K562 (cell line): Measurements from ENCODE around the gene POLR2A. TPM values are rescaled to one million over a fixed set of nuclear protein-coding genes. Genes with fewer than 3 reads are reported as not detected.
A peak's percentile ranks its signal among the peaks of the same experiment; 100 is the strongest.

ENCODE experiments used
- DNMT1 ChIP-seq: fragments of 450-650 bp; IDR thresholded peaks from 2 replicates; pipeline ENCODE4 v1.6.1; 2016; ENCODE audit warnings: antibody characterized with exemption, mild to moderate bottlenecking
- E2F4 ChIP-seq: sonication (generic); formaldehyde crosslinking; IDR thresholded peaks from 2 replicates; pipeline ENCODE4 v1.8.0; 2022; ENCODE audit warnings: mild to moderate bottlenecking, low read depth, missing genetic modification reagents
- GTF2A2 ChIP-seq: IDR thresholded peaks from 2 replicates; pipeline ENCODE4 v1.6.1; 2016; ENCODE audit warnings: mild to moderate bottlenecking, missing genetic modification characterization, missing compliant biosample characterization
- HDAC8 ChIP-seq: fragments of 450-650 bp; IDR thresholded peaks from 2 replicates; pipeline ENCODE4 v1.6.1; 2016; ENCODE audit warnings: mild to moderate bottlenecking, missing genetic modification characterization, moderate library complexity, missing compliant biosample characterization
- KLF16 ChIP-seq: IDR thresholded peaks from 2 replicates; pipeline ENCODE4 v1.6.1; 2016; ENCODE audit warnings: antibody characterized with exemption
- LCOR ChIP-seq: sonication (generic); formaldehyde crosslinking; IDR thresholded peaks from 2 replicates; pipeline ENCODE4 v1.8.0; 2022; ENCODE audit warnings: mild to moderate bottlenecking, missing genetic modification reagents
- POLR2A ChIP-seq: fragments of 450-650 bp; conservative IDR thresholded peaks from 2 replicates; pipeline ENCODE4 v1.6.1; 2016
- SIN3B ChIP-seq: fragments of 450-650 bp; IDR thresholded peaks from 2 replicates; pipeline ENCODE4 v1.6.1; 2017; ENCODE audit warnings: low read depth, mild to moderate bottlenecking, moderate library complexity
- SRSF7 ChIP-seq: fragments of 200-400 bp; formaldehyde crosslinking; optimal IDR thresholded peaks from 2 replicates; pipeline ENCODE3; 2017; ENCODE audit warnings: mild to moderate bottlenecking, low read depth, low read length
- TCF7L2 ChIP-seq: fragments of 150-350 bp; IDR thresholded peaks from 2 replicates; pipeline ENCODE4 v1.6.1; 2016; ENCODE audit warnings: low read depth, mild to moderate bottlenecking, low read length, moderate library complexity
- TFAP4 ChIP-seq: sonication (generic); formaldehyde crosslinking; IDR thresholded peaks from 2 replicates; pipeline ENCODE4 v1.8.0; 2022; ENCODE audit warnings: missing genetic modification reagents, mild to moderate bottlenecking, moderate library complexity, borderline replicate concordance
- ZBTB26 ChIP-seq: fragments of 450-650 bp; formaldehyde crosslinking; IDR thresholded peaks from 2 replicates; pipeline ENCODE4 v1.4.0; 2022; ENCODE audit warnings: missing genetic modification characterization
- ZNF143 ChIP-seq: sonication (generic); formaldehyde crosslinking; IDR thresholded peaks from 2 replicates; pipeline ENCODE4 v1.9.0; 2022; ENCODE audit warnings: mild to moderate bottlenecking, missing genetic modification reagents
- ZNF263 ChIP-seq: sonication (generic); formaldehyde crosslinking; IDR thresholded peaks from 2 replicates; pipeline ENCODE4 v1.8.0; 2022; ENCODE audit warnings: mild to moderate bottlenecking, missing genetic modification reagents, borderline replicate concordance
- ZNF408 ChIP-seq: fragments of 250-450 bp; sonication (Bioruptor Pico); IDR thresholded peaks from 2 replicates; pipeline ENCODE4 v1.4.0; 2020; ENCODE audit warnings: low read depth, mild to moderate bottlenecking, moderate library complexity
- ZNF740 ChIP-seq, 3 experiments: fragments of 200-800 bp in 1 of 3; sonication (Bioruptor generic) in 1 of 3; sonication (generic) in 1 of 3; formaldehyde crosslinking in 1 of 3; IDR thresholded peaks; 2 replicates each; pipeline versions ENCODE4 v1.6.1 to v1.8.0; 2016 to 2022; ENCODE audit warnings: mild to moderate bottlenecking in 2 of 3, missing compliant biosample characterization in 2 of 3, missing genetic modification characterization in 2 of 3, missing genetic modification reagents in 1 of 3
- polyA plus RNA-seq, 8 experiments: library from polyadenylated mRNA; depleted of rRNA in 4 of 8; stranded (reverse) in 5 of 8; unstranded in 3 of 8; fragments of >200 nt; fragmentation: Nextera tagmentation in 2 of 8; fragmentation: Illumina TruSeq in 1 of 8; extraction: Ambion mirVana in 2 of 8; extraction: Trizol in 1 of 8; gene quantifications; 2 replicates each; pipeline versions ENCODE4 v1.2.1 to v1.2.3, GENCODE V29; 2011 to 2014; ENCODE audit warnings: inconsistent platforms in 1 of 8, missing spikeins in 1 of 8
- total RNA-seq, 7 experiments: library from RNA; depleted of rRNA in 6 of 7; stranded (reverse); fragments of >200 nt in 6 of 7; fragmentation: Illumina TruSeq in 2 of 7; extraction: Trizol in 2 of 7; gene quantifications; 2 replicates each; pipeline versions ENCODE4 v1.2.1 to v1.2.3, GENCODE V29; 2011 to 2021; ENCODE audit warnings: low replicate concordance in 1 of 7
- TF ChIP-seq, protein P1 (sequence below): fragments of 200-400 bp; formaldehyde crosslinking; IDR thresholded peaks from 2 replicates; pipeline ENCODE4 v1.6.1; 2017; ENCODE audit warnings: mild to moderate bottlenecking, low read depth, low read length, moderate library complexity
- TF ChIP-seq, protein P2 (sequence below): fragments of 450-650 bp; IDR thresholded peaks from 2 replicates; pipeline ENCODE4 v1.6.1; 2016; ENCODE audit warnings: mild to moderate bottlenecking

Gene POLR2A
- total and polyA plus RNA-seq, 9 of the 15 experiments (the other 6 are each of a cell fraction or from before 2014, with no cell fraction given) = 1.3 to 109 (median 12.4) TPM

DNA sequence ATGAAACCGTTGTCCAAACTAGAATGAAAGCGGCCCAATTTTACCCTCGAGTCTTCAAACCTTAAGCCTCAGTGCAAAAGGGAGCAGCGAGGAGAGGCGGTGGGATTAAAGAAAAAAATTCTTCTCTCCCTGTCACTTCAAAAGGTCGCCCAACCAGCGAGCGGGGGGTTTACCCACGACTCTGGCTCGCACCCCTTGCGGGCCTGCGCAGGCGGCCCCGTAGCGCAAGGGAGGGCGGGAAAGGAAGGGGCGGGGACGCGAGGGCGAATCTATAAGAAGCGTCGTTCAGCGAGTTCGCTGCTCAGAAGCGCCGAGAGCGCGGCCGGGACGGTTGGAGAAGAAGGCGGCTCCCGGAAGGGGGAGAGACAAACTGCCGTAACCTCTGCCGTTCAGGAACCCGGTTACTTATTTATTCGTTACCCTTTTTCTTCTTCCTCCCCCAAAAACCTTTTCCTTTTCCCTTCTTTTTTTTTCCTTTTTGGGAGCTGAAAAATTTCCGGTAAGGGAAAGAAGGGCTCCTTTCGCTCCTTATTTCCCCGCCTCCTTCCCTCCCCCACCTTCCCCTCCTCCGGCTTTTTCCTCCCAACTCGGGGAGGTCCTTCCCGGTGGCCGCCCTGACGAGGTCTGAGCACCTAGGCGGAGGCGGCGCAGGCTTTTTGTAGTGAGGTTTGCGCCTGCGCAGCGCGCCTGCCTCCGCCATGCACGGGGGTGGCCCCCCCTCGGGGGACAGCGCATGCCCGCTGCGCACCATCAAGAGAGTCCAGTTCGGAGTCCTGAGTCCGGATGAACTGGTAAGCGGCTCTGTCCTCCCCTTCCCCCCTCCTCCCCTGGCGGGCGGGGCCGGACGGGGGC, at the start of gene POLR2A (continued):
- TF ChIP-seq, protein P1, sequence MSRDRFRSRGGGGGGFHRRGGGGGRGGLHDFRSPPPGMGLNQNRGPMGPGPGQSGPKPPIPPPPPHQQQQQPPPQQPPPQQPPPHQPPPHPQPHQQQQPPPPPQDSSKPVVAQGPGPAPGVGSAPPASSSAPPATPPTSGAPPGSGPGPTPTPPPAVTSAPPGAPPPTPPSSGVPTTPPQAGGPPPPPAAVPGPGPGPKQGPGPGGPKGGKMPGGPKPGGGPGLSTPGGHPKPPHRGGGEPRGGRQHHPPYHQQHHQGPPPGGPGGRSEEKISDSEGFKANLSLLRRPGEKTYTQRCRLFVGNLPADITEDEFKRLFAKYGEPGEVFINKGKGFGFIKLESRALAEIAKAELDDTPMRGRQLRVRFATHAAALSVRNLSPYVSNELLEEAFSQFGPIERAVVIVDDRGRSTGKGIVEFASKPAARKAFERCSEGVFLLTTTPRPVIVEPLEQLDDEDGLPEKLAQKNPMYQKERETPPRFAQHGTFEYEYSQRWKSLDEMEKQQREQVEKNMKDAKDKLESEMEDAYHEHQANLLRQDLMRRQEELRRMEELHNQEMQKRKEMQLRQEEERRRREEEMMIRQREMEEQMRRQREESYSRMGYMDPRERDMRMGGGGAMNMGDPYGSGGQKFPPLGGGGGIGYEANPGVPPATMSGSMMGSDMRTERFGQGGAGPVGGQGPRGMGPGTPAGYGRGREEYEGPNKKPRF = no peak
- TF ChIP-seq ZNF143 (peak; percentile 63; the same call in 1 of the 2 replicates), GTF2A2 (peak; percentile 89), ZNF740 (CRISPR knock-in tag; IDR thresholded peaks at IDR 0.05) (peak; percentile 83), ZNF740 (tag; IDR thresholded peaks at IDR 0.05) (peak in 1 of 2 experiments; percentile 48; a peak in 1 of 4 replicates), KLF16 (no peak), TFAP4 (CRISPR knock-in tag) (peak; percentile 71; the same call in 1 of the 2 replicates), ZNF263 (CRISPR knock-in tag) (peak; percentile 94), HDAC8 (tag) (no peak), SIN3B (no peak), SRSF7 (no peak), ZNF408 (CRISPR knock-in tag) (no peak), POLR2A (peak; percentile 100), E2F4 (peak; percentile 88), ZBTB26 (peak; percentile 87; the same call in 1 of the 2 replicates), DNMT1 (no peak), TCF7L2 (peak; percentile 86), LCOR (CRISPR knock-in tag) (peak; percentile 42; the same call in 1 of the 2 replicates)
- TF ChIP-seq, protein P2, sequence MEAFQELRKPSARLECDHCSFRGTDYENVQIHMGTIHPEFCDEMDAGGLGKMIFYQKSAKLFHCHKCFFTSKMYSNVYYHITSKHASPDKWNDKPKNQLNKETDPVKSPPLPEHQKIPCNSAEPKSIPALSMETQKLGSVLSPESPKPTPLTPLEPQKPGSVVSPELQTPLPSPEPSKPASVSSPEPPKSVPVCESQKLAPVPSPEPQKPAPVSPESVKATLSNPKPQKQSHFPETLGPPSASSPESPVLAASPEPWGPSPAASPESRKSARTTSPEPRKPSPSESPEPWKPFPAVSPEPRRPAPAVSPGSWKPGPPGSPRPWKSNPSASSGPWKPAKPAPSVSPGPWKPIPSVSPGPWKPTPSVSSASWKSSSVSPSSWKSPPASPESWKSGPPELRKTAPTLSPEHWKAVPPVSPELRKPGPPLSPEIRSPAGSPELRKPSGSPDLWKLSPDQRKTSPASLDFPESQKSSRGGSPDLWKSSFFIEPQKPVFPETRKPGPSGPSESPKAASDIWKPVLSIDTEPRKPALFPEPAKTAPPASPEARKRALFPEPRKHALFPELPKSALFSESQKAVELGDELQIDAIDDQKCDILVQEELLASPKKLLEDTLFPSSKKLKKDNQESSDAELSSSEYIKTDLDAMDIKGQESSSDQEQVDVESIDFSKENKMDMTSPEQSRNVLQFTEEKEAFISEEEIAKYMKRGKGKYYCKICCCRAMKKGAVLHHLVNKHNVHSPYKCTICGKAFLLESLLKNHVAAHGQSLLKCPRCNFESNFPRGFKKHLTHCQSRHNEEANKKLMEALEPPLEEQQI = no peak
